OCI-LY1 (cell line): Measurements from ENCODE around the gene CDH20.

ENCODE experiments used
- H2AFZ ChIP-seq: fragments of 200-600 bp; sonication (generic), shearing (Covaris generic); 2 replicates; pipeline ENCODE4 v1.6.0; 2014; ENCODE audit warnings: antibody characterized with exemption, mild to moderate bottlenecking, low read length
- H3F3A ChIP-seq: fragments of 200-600 bp; sonication (generic), shearing (Covaris generic); 2 replicates; pipeline ENCODE4 v1.6.0; 2014; ENCODE audit warnings: mild to moderate bottlenecking, antibody characterized with exemption, low read length, moderate library complexity; ENCODE audit not compliant: insufficient read depth
- H3K27ac ChIP-seq: fragments of 200-600 bp; sonication (generic); 2 replicates; pipeline ENCODE4 v1.5.1; 2014; ENCODE audit warnings: low read length, mixed run types, mild to moderate bottlenecking, low read depth; ENCODE audit not compliant: poor library complexity, severe bottlenecking
- H3K27me3 ChIP-seq: fragments of 200-600 bp; sonication (generic); 2 replicates; pipeline ENCODE4 v1.6.0; 2014; ENCODE audit warnings: antibody characterized with exemption, mild to moderate bottlenecking, low read length, moderate library complexity; ENCODE audit not compliant: insufficient read depth
- H3K36me3 ChIP-seq: fragments of 200-600 bp; sonication (generic); 2 replicates; pipeline ENCODE4 v1.6.1; 2014; ENCODE audit warnings: mild to moderate bottlenecking, antibody characterized with exemption, low read length, moderate library complexity, mixed read lengths; ENCODE audit not compliant: insufficient read depth
- H3K4me1 ChIP-seq: fragments of 200-600 bp; sonication (generic); 2 replicates; pipeline ENCODE4 v1.5.1; 2014; ENCODE audit warnings: mild to moderate bottlenecking, low read length, moderate library complexity; ENCODE audit not compliant: insufficient read depth, severe bottlenecking
- H3K4me2 ChIP-seq: fragments of 200-600 bp; sonication (generic), shearing (Covaris generic); 2 replicates; pipeline ENCODE4 v1.6.1; 2014; ENCODE audit warnings: low read length
- H3K4me3 ChIP-seq: fragments of 200-600 bp; sonication (generic); 2 replicates; pipeline ENCODE4 v1.5.1; 2014; ENCODE audit warnings: low read length, low read depth, mild to moderate bottlenecking, mixed read lengths; ENCODE audit not compliant: poor library complexity, severe bottlenecking
- H3K79me2 ChIP-seq: fragments of 200-600 bp; shearing (Covaris generic); 2 replicates; pipeline ENCODE4 v1.6.1; 2016; ENCODE audit warnings: mixed run types, low read length, mixed read lengths; ENCODE audit not compliant: insufficient read depth
- H3K9ac ChIP-seq: fragments of 200-600 bp; sonication (generic), shearing (Covaris generic); 2 replicates; pipeline ENCODE4 v1.6.1; 2014; ENCODE audit warnings: mild to moderate bottlenecking, low read length, mixed read lengths
- H3K9me2 ChIP-seq: fragments of 200-600 bp; sonication (generic), shearing (Covaris generic); 2 replicates; pipeline ENCODE4 v1.6.1; 2014; ENCODE audit warnings: low read depth, mild to moderate bottlenecking, low read length, mixed read lengths
- H3K9me3 ChIP-seq: fragments of 200-600 bp; shearing (Covaris generic); 2 replicates; pipeline ENCODE4 v1.6.1; 2014; ENCODE audit warnings: low read length, mixed read lengths
- H4K20me1 ChIP-seq: fragments of 200-600 bp; sonication (generic), shearing (Covaris generic); 2 replicates; pipeline ENCODE4 v1.6.0; 2016; ENCODE audit warnings: mild to moderate bottlenecking, low read length; ENCODE audit not compliant: insufficient read depth
- EZH2 ChIP-seq: fragments of 200-600 bp; sonication (generic), shearing (Covaris generic); IDR thresholded peaks from 2 replicates; pipeline ENCODE4 v1.8.0; 2017; ENCODE audit warnings: borderline replicate concordance, mixed run types, mild to moderate bottlenecking, antibody characterized with exemption, low read length, moderate library complexity, mixed read lengths
- TF ChIP-seq, protein P1 (sequence below): fragments of 200-600 bp; sonication (generic), shearing (Covaris generic); IDR thresholded peaks from 2 replicates; pipeline ENCODE4 v1.5.1; 2017; ENCODE audit warnings: mild to moderate bottlenecking, antibody characterized with exemption, low read length, moderate library complexity, mixed read lengths

CDH20 gene

DNA sequence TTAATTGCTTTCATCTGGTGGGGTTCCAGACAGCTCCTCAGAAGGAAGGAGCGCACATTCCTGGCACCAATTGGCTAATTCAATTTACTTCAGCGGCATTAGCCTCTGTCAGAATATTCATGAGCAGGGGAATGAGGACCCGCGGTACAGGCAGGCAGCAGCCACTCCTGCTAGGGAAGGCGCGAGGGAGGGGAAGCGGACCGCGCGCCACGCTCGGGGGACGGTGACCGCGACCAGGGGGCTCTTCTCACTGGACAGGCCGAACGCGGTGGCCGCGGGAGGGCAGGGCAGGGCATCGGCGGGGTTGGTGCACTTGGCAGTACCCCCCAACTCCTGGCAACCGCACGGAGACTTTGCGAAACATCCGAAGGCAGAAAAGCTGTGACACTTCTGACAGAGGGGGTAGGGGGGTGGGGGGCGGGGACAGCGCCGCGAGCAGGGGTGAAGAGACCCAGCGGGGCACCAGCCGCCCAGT, at the start of gene CDH20:
TSS of gene CDH20 (plus strand) at position 160 of the 475 bp plus-strand sequence.
- Histone ChIP-seq H4K20me1 (no peaks in the 10 kb centered on the region), H2AFZ (no peak within 1 kb of the TSS), H3K36me3 (no peaks in the 10 kb centered on the region), H3F3A (no peaks in the 10 kb centered on the region), H3K4me1 (no peaks in the 10 kb centered on the region), H3K79me2 (no peaks in the 10 kb centered on the region), H3K9me3 (no peaks in the 10 kb centered on the region), H3K9ac (no peak within 1 kb of the TSS), H3K27me3 (no peaks in the 10 kb centered on the region), H3K4me3 (no peak within 1 kb of the TSS), H3K4me2 (no peak within 1 kb of the TSS), H3K27ac (no peak within 1 kb of the TSS), H3K9me2 (no peaks in the 10 kb centered on the region)
- TF ChIP-seq, protein P1, sequence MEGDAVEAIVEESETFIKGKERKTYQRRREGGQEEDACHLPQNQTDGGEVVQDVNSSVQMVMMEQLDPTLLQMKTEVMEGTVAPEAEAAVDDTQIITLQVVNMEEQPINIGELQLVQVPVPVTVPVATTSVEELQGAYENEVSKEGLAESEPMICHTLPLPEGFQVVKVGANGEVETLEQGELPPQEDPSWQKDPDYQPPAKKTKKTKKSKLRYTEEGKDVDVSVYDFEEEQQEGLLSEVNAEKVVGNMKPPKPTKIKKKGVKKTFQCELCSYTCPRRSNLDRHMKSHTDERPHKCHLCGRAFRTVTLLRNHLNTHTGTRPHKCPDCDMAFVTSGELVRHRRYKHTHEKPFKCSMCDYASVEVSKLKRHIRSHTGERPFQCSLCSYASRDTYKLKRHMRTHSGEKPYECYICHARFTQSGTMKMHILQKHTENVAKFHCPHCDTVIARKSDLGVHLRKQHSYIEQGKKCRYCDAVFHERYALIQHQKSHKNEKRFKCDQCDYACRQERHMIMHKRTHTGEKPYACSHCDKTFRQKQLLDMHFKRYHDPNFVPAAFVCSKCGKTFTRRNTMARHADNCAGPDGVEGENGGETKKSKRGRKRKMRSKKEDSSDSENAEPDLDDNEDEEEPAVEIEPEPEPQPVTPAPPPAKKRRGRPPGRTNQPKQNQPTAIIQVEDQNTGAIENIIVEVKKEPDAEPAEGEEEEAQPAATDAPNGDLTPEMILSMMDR = no peak
- no peak for TF ChIP-seq EZH2

DNA sequence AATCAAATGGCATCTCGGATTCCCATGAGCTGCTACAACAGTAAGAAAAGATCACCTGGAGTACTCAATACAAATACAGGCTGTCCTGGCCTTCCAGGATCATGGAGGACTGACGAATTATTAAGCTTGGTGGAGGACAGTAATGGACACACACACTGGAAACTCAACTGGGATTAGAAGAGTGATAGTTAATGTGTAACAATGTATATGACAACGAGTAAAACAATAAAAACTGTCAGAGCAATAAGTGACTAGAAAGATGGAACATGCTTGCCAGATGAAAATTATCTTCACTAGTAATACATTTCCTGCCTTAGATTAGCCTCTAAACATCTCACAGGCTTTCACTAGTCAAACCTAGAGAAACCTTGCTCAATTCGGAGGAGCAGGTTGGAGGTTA, 49.2 kb upstream of the CDH20 start:
- Histone ChIP-seq H3K27ac (no peak overlapping the region), H2AFZ (no peak overlapping the region)

DNA sequence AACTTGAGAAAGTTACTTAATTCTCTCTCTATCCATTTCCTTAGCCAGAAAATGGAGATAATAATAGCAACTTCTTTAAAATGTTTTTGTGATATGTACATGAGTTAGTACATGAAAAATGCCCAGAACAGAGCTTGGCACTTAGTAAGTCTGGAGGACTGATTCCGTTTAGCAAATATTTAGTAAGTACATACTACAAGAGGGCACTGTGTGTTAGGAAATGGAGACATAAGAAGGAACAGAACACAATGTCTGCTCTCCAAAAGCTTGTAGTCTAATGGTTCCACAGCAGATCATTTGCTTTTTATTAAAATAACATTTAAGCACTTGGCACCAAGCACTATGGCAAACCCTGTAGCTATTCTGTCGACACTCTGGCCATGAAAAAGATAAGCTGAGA, 47.5 kb upstream of the CDH20 start:
- H3K4me3 ChIP-seq = no peak overlapping the region
- H4K20me1 ChIP-seq = no peaks in the 10 kb centered on the region
- H3K27ac ChIP-seq = no peak overlapping the region
- no peaks in the 10 kb centered on the region for H3K27me3 ChIP-seq
- H3K79me2 ChIP-seq = no peaks in the 10 kb centered on the region
- H2AFZ ChIP-seq = no peak overlapping the region
- H3K4me2 ChIP-seq = no peak overlapping the region
- no peaks in the 10 kb centered on the region for H3K36me3 ChIP-seq
- TF ChIP-seq EZH2 = no peak
- TF ChIP-seq, protein P1 = no peak
- H3K9ac ChIP-seq = no peak overlapping the region
- no peaks in the 10 kb centered on the region for H3K9me2 ChIP-seq
- H3F3A ChIP-seq = no peaks in the 10 kb centered on the region
- no peaks in the 10 kb centered on the region for H3K9me3 ChIP-seq
- no peaks in the 10 kb centered on the region for H3K4me1 ChIP-seq

More for the DNA sequence above, 49.2 kb upstream of the CDH20 start:
- Histone ChIP-seq H3K9me2 (no peaks in the 10 kb centered on the region), H3K36me3 (no peaks in the 10 kb centered on the region), H3K79me2 (no peaks in the 10 kb centered on the region), H3F3A (no peaks in the 10 kb centered on the region), H3K4me1 (no peaks in the 10 kb centered on the region), H3K27me3 (no peaks in the 10 kb centered on the region), H4K20me1 (no peaks in the 10 kb centered on the region), H3K9ac (no peak overlapping the region), H3K4me2 (no peak overlapping the region), H3K9me3 (no peaks in the 10 kb centered on the region), H3K4me3 (no peak overlapping the region)
- TF ChIP-seq, protein P1 = no peak
- TF ChIP-seq EZH2 = no peak
